ENCODE data around the gene RPS6KA1. TPM values are rescaled to one million over a fixed set of nuclear protein-coding genes. Genes with fewer than 3 reads are reported as not detected.

RPS6KA1 gene
- total RNA-seq, 2 donors from 2014 or later, result 154 to 211 TPM

DNA sequence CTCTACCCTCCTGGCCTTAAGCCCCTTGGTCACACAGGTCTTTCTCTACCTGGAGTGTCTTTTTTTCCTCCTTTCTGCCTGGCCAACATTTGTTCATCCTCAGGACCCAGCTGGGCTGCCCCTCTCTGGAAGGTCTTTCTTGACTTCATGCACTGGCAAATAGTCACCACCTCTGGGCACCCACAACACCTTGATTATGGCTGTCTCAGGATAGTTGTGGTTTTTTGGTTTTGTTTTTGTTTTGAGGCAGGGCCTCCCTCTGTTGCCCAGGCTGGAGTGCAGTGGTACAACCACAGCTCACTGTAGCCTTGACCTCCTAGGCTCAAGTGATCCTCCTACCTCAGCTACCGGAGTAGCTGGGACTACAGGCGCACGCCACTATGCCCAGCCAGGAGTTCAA is 10.8 kb downstream of the RPS6KA1 start:
- peak; percentile 27 for ATAC-seq (replicated peaks)
- no peaks in the 10 kb centered on the region for H3K27me3 Mint-ChIP-seq

GRCh38 chr1:26541431-26541815 is 11.9 kb downstream of the RPS6KA1 start:
- no peak for ATAC-seq (replicated peaks)
- peaks cover 62% of the 10 kb centered on the region for H3K4me1 Mint-ChIP-seq
- H3K9me3 Mint-ChIP-seq, result no peaks in the 10 kb centered on the region
- H3K4me3 Mint-ChIP-seq, result peak overlapping the region; percentile 80
- peak overlapping the region; percentile 92 for H3K27ac Mint-ChIP-seq
- H3K36me3 Mint-ChIP-seq (ENCODE audit: low read depth), result peaks cover 19% of the 10 kb centered on the region
- H3K27me3 Mint-ChIP-seq, result no peaks in the 10 kb centered on the region

More for the DNA sequence above, 10.8 kb downstream of the RPS6KA1 start:
- peak overlapping the region; percentile 80 for H3K4me3 Mint-ChIP-seq
- H3K4me1 Mint-ChIP-seq, result peaks cover 59% of the 10 kb centered on the region
- H3K36me3 Mint-ChIP-seq (ENCODE audit: low read depth), result peaks cover 8% of the 10 kb centered on the region
- H3K9me3 Mint-ChIP-seq, result no peaks in the 10 kb centered on the region
- peak overlapping the region; percentile 93 for H3K27ac Mint-ChIP-seq

- peaks cover 25% of the 10 kb centered on the region for H3K36me3 Mint-ChIP-seq (ENCODE audit: low read depth)
Observed at GRCh38 chr1:26541816-26542711, 12.5 kb downstream of the RPS6KA1 start.

DNA sequence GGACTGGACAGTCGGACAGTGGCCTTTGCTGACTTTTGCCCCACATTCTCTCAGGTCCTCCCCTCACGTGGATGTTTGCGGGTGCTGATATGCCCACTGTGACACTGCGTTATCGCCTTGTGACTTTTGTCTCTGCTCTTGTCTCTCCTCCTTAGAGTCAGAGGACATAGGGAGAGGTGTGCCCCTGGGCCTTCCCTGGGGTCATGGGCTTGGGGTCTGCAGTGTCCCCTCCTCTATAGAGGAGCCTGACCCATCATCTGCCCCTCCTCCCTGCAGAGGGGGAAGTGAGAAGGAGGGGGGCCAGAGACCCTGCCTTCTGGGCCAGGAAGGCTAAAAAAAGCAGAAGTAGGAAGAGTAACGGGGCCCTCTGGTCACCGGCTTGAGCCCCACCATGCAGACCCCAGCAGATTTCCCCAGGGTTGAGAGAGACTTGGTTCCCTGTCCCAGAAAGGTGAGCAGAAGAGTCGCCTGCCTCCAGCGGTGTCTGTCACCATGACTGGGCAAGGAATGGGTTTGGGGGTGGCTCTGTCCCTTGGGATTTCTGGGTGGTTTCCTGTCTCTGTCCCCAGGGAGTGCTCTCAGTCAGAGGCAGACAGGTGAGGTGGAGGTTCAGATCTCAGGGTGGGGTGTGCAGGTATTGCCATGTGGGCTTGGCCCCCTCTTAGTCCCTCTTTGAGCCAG is 13.3 kb downstream of the RPS6KA1 start:
- H3K27me3 Mint-ChIP-seq, result no peaks in the 10 kb centered on the region
- H3K9me3 Mint-ChIP-seq, result no peaks in the 10 kb centered on the region
- peaks cover 34% of the 10 kb centered on the region for H3K36me3 Mint-ChIP-seq (ENCODE audit: low read depth)
- H3K27ac Mint-ChIP-seq, result peak overlapping the region; percentile 92
- no peak for ATAC-seq (replicated peaks)
- H3K4me1 Mint-ChIP-seq, result peaks cover 70% of the 10 kb centered on the region
- peak overlapping the region; percentile 80 for H3K4me3 Mint-ChIP-seq

More at GRCh38 chr1:26541816-26542711, 12.5 kb downstream of the RPS6KA1 start:
- ATAC-seq (replicated peaks), result peak; percentile 75
- no peaks in the 10 kb centered on the region for H3K27me3 Mint-ChIP-seq
- peak overlapping the region; percentile 80 for H3K4me3 Mint-ChIP-seq
- H3K9me3 Mint-ChIP-seq, result no peaks in the 10 kb centered on the region
- peak overlapping the region; percentile 92 for H3K27ac Mint-ChIP-seq
- peaks cover 62% of the 10 kb centered on the region for H3K4me1 Mint-ChIP-seq

DNA sequence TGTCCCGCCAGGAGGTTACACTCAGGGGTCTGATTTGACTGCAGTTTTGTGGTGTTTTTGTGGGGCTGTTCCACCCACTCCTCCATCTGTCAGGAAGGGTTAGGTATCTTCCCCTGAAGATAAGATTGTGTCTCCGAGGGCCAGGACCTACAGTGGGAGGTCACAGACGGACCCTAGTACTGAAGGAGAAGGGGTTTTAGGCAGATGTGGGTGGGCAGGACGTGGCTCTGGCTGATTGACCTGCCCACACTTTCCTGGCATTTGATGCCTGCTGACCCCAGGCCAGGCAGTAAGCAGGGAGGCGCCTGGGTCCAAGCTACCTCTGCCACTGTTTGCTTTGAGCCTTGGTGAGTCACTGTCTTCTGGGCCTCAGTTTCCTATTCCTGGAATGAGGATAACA is 13.9 kb downstream of the RPS6KA1 start:
- peaks cover 69% of the 10 kb centered on the region for H3K4me1 Mint-ChIP-seq
- H3K27me3 Mint-ChIP-seq, result no peaks in the 10 kb centered on the region
- ATAC-seq (replicated peaks), result no peak
- no peaks in the 10 kb centered on the region for H3K9me3 Mint-ChIP-seq
- H3K4me3 Mint-ChIP-seq, result peak overlapping the region; percentile 80
- peak overlapping the region; percentile 92 for H3K27ac Mint-ChIP-seq
- peaks cover 39% of the 10 kb centered on the region for H3K36me3 Mint-ChIP-seq (ENCODE audit: low read depth)

GRCh38 chr1:26544126-26544525 is 14.6 kb downstream of the RPS6KA1 start:
- H3K36me3 Mint-ChIP-seq (ENCODE audit: low read depth), result peaks cover 46% of the 10 kb centered on the region

GRCh38 chr1:26545969-26546323 is 16.4 kb downstream of the RPS6KA1 start:
- ATAC-seq (replicated peaks), result no peak
- peak overlapping the region; percentile 92 for H3K27ac Mint-ChIP-seq
- peaks cover 50% of the 10 kb centered on the region for H3K4me1 Mint-ChIP-seq
- H3K9me3 Mint-ChIP-seq, result no peaks in the 10 kb centered on the region
- H3K27me3 Mint-ChIP-seq, result no peaks in the 10 kb centered on the region
- H3K36me3 Mint-ChIP-seq (ENCODE audit: low read depth), result peaks cover 55% of the 10 kb centered on the region
- peak overlapping the region; percentile 80 for H3K4me3 Mint-ChIP-seq

More at GRCh38 chr1:26544126-26544525, 14.6 kb downstream of the RPS6KA1 start:
- Mint-ChIP-seq H3K4me3 (peak overlapping the region; percentile 80), H3K27me3 (no peaks in the 10 kb centered on the region), H3K9me3 (no peaks in the 10 kb centered on the region), H3K4me1 (peaks cover 63% of the 10 kb centered on the region), H3K27ac (peak overlapping the region; percentile 92)
- ATAC-seq (replicated peaks), result no peak

- Mint-ChIP-seq H3K27me3 (no peaks in the 10 kb centered on the region), H3K27ac (peak overlapping the region; percentile 92), H3K9me3 (no peaks in the 10 kb centered on the region), H3K4me3 (peak overlapping the region; percentile 80), H3K36me3 (ENCODE audit: low read depth) (peaks cover 59% of the 10 kb centered on the region), H3K4me1 (peaks cover 50% of the 10 kb centered on the region)
- no peak for ATAC-seq (replicated peaks)
Observed at GRCh38 chr1:26546375-26546774, 16.8 kb downstream of the RPS6KA1 start.

DNA sequence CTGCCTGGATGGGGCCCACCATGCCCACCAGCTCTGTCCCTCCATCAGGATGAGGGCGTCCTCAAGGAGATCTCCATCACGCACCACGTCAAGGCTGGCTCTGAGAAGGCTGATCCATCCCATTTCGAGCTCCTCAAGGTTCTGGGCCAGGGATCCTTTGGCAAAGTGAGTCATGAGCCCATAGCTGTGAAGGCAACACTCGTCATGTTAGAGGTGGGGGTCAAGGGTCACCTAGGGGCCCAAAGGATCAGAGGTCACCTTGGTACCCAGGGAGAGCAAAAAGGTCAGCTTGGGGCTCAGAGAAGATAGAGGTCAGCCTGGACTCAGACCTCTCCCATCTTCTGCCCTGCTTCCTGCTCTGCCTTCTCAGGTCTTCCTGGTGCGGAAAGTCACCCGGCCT is 17.3 kb downstream of the RPS6KA1 start:
- ATAC-seq (replicated peaks), result no peak
- Mint-ChIP-seq H3K4me3 (peak overlapping the region; percentile 80), H3K27ac (peak overlapping the region; percentile 92), H3K27me3 (no peaks in the 10 kb centered on the region), H3K36me3 (ENCODE audit: low read depth) (peaks cover 64% of the 10 kb centered on the region), H3K4me1 (peaks cover 50% of the 10 kb centered on the region), H3K9me3 (no peaks in the 10 kb centered on the region)

DNA sequence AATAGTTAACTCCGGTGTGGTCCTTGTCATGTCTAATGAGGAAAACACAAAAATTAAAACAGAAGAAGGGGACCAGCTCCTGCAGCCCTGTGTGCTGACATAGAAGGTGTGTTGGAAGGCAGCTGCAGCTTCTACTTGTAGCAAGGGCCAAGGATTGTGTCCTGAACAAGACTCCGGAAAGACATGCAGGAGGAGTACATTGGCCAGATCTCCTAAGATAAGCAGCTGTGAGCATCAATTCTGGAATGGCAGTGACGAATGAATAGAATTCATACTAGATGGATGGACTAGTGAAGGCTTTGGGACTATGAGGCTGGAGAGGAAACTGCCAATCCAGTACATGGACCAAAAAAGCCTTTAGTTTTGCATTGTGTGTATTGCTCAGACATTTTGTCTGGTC is 19.3 kb downstream of the RPS6KA1 start:
- no peak for ATAC-seq (replicated peaks)
- Mint-ChIP-seq H3K9me3 (no peaks in the 10 kb centered on the region), H3K4me3 (peak overlapping the region; percentile 80), H3K27me3 (no peaks in the 10 kb centered on the region), H3K4me1 (peaks cover 31% of the 10 kb centered on the region), H3K36me3 (ENCODE audit: low read depth) (peaks cover 84% of the 10 kb centered on the region), H3K27ac (peak overlapping the region; percentile 92)

- Mint-ChIP-seq H3K4me3 (no peak overlapping the region), H3K36me3 (ENCODE audit: low read depth) (peaks cover 96% of the 10 kb centered on the region), H3K4me1 (peaks cover 13% of the 10 kb centered on the region), H3K9me3 (no peaks in the 10 kb centered on the region), H3K27ac (no peak overlapping the region), H3K27me3 (no peaks in the 10 kb centered on the region)
- ATAC-seq (replicated peaks), result no peak
Observed at GRCh38 chr1:26550946-26551345, 21.4 kb downstream of the RPS6KA1 start.

DNA sequence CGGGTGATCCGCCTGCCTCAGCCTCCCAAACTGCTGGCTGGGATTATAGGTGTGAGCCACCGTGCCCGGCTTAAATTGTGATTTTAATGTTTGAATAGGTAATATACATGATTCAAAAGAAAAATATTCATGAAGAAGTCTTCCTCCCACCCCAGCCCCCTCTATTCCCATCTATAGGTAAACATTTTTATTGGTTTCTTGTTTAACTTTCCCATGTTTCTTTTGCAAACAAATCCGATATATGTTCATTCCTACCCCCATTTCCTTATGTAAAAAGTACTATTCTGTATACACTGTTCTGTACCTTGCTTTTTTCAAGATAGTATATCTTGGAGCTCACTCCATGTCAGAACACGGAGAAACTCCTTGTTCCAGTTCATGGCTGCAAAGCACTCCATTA is 23.2 kb downstream of the RPS6KA1 start:
- H3K4me3 Mint-ChIP-seq, result no peak overlapping the region
- peak overlapping the region; percentile 63 for H3K27ac Mint-ChIP-seq
- ATAC-seq (replicated peaks), result no peak
- H3K27me3 Mint-ChIP-seq, result no peaks in the 10 kb centered on the region
- peaks cover 96% of the 10 kb centered on the region for H3K36me3 Mint-ChIP-seq (ENCODE audit: low read depth)
- H3K9me3 Mint-ChIP-seq, result no peaks in the 10 kb centered on the region
- peaks cover 7% of the 10 kb centered on the region for H3K4me1 Mint-ChIP-seq

- ATAC-seq (replicated peaks), result peak; percentile 29
- H3K9me3 Mint-ChIP-seq, result no peaks in the 10 kb centered on the region
- peaks cover 96% of the 10 kb centered on the region for H3K36me3 Mint-ChIP-seq (ENCODE audit: low read depth)
- H3K27me3 Mint-ChIP-seq, result no peaks in the 10 kb centered on the region
- peak overlapping the region; percentile 46 for H3K27ac Mint-ChIP-seq
- H3K4me1 Mint-ChIP-seq, result no peaks in the 10 kb centered on the region
- no peak overlapping the region for H3K4me3 Mint-ChIP-seq
Observed at GRCh38 chr1:26553942-26554682, 24.6 kb downstream of the RPS6KA1 start.

DNA sequence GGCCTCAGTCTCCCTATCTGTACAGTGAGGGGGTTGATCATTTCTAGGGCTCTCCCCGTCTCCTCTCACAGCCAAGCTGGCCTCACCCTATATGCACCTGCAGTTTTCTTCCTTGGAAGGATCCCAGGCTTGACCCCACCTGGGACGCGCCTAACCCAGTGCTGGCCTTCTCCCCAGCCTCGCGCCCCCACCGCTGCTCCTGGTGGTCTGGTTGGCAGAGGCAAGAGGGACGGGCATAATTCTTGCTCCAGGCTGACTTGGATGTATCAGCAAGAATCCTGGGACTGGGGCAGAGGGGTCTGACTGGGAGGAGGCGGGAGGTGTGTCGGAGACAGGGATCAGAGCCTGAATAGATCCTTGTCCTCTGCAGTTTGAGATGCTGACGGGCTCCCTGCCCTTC is 25.2 kb downstream of the RPS6KA1 start:
- Mint-ChIP-seq H3K4me3 (no peak overlapping the region), H3K36me3 (ENCODE audit: low read depth) (peaks cover 100% of the 10 kb centered on the region), H3K27ac (peak overlapping the region; percentile 54), H3K9me3 (no peaks in the 10 kb centered on the region), H3K27me3 (no peaks in the 10 kb centered on the region), H3K4me1 (no peaks in the 10 kb centered on the region)
- ATAC-seq (replicated peaks), result no peak

All from activated T-helper 17 cell treated with anti-CD3 and anti-CD28 coated beads, Interleukin-2, amount 50 U/mL, for 72 hours (primary cell).